Neural cell (in vitro differentiated cells): ENCODE measurements around the gene DIABLO.
"Not testable (repeated sequence)": the region's sequence is repeated elsewhere in the genome, so short reads cannot be mapped to it uniquely, and the experiment has no call there.

Source experiments
- CTCF ChIP-seq: fragments of 450-650 bp; IDR thresholded peaks from 2 replicates; pipeline ENCODE4 v1.5.1; 2014; ENCODE audit warnings: antibody characterized with exemption, mild to moderate bottlenecking, moderate library complexity; ENCODE audit not compliant: poor library complexity, severe bottlenecking
- EP300 ChIP-seq: fragments of 450-650 bp; conservative IDR thresholded peaks from 2 replicates; pipeline ENCODE4 v1.6.1; 2014; ENCODE audit warnings: antibody characterized with exemption, mild to moderate bottlenecking, moderate library complexity; ENCODE audit not compliant: poor library complexity, severe bottlenecking
- EZH2 ChIP-seq: fragments of 200-600, 300-800 bp; shearing (Covaris generic), sonication (generic); IDR thresholded peaks from 2 replicates; pipeline ENCODE4 v1.6.1; 2014; ENCODE audit warnings: antibody characterized with exemption, low read length, borderline replicate concordance, mild to moderate bottlenecking; ENCODE audit not compliant: insufficient read depth, poor library complexity, severe bottlenecking
- MXI1 ChIP-seq: fragments of 450-650 bp; conservative IDR thresholded peaks from 2 replicates; pipeline ENCODE4 v1.6.1; 2014; ENCODE audit warnings: antibody characterized with exemption, mild to moderate bottlenecking; ENCODE audit not compliant: poor library complexity, severe bottlenecking
- POLR2AphosphoS5 ChIP-seq: IDR thresholded peaks from 2 replicates; pipeline ENCODE4 v1.6.1; 2012
- RAD21 ChIP-seq: fragments of 450-650 bp; conservative IDR thresholded peaks from 2 replicates; pipeline ENCODE4 v1.6.1; 2014; ENCODE audit warnings: antibody characterized with exemption, mild to moderate bottlenecking, moderate library complexity
- REST ChIP-seq: IDR thresholded peaks from 2 replicates; pipeline ENCODE4 v1.6.1; 2012; ENCODE audit warnings: borderline replicate concordance
- SMC3 ChIP-seq: fragments of 450-650 bp; conservative IDR thresholded peaks from 2 replicates; pipeline ENCODE4 v1.6.1; 2014; ENCODE audit warnings: antibody characterized with exemption, mild to moderate bottlenecking, moderate library complexity; ENCODE audit not compliant: poor library complexity
- TAF1 ChIP-seq: IDR thresholded peaks from 2 replicates; pipeline ENCODE4 v1.6.1; 2012; ENCODE audit warnings: low read depth

GRCh38 chr12:122260735-122261134, 34.9 kb upstream of the DIABLO start:
- not testable (repeated sequence) for TF ChIP-seq CTCF, POLR2AphosphoS5, REST, RAD21, EZH2, EP300, TAF1, SMC3, MXI1
